LHCN-M2 (cell line): Measurements from ENCODE around the gene CDKAL1. TPM values are rescaled to one million over a fixed set of nuclear protein-coding genes. Genes with fewer than 3 reads are reported as not detected.
"Not testable (repeated sequence)": the region's sequence is repeated elsewhere in the genome, so short reads cannot be mapped to it uniquely, and the experiment has no call there.

ENCODE experiments used
- DNase-seq: peaks from one replicate; pipeline ENCODE4 v3.0.0-alpha.2; 2012; ENCODE audit warnings: low read depth
- total RNA-seq: library from RNA; depleted of rRNA; stranded (reverse); fragments of >200 nt; gene quantifications from 2 replicates; pipeline ENCODE4 v1.2.3, GENCODE V29; 2014

Gene CDKAL1
- total RNA-seq, 1 experiment from 2014 or later: 17.9 TPM

- DNase-seq: not testable (repeated sequence)
Observed at GRCh38 chr6:20590476-20590875, 56.2 kb downstream of the CDKAL1 start.

GRCh38 chr6:20594299-20594853, 60.1 kb downstream of the CDKAL1 start:
- not testable (repeated sequence) for DNase-seq

- no peak for DNase-seq
Observed at GRCh38 chr6:20599302-20600051, 65.2 kb downstream of the CDKAL1 start.

GRCh38 chr6:20600831-20601230, 66.6 kb downstream of the CDKAL1 start:
- DNase-seq: no peak

GRCh38 chr6:20604159-20604558, 69.9 kb downstream of the CDKAL1 start:
- no peak for DNase-seq

GRCh38 chr6:20605061-20605460, 70.8 kb downstream of the CDKAL1 start:
- DNase-seq: no peak

- no peak for DNase-seq
Observed at GRCh38 chr6:20605581-20605980, 71.3 kb downstream of the CDKAL1 start.

- DNase-seq: no peak
Observed at GRCh38 chr6:20606831-20607230, 72.6 kb downstream of the CDKAL1 start.

- DNase-seq: no peak
Observed at GRCh38 chr6:20608356-20608755, 74.1 kb downstream of the CDKAL1 start.

GRCh38 chr6:20608905-20609304, 74.6 kb downstream of the CDKAL1 start:
- DNase-seq: no peak

- DNase-seq: not testable (repeated sequence)
Observed at GRCh38 chr6:20609924-20610323, 75.7 kb downstream of the CDKAL1 start.

GRCh38 chr6:20610636-20611370, 76.5 kb downstream of the CDKAL1 start:
- no peak for DNase-seq

- not testable (repeated sequence) for DNase-seq
Observed at GRCh38 chr6:20617537-20617936, 83.3 kb downstream of the CDKAL1 start.

- DNase-seq: no peak
Observed at GRCh38 chr6:20620043-20620442, 85.8 kb downstream of the CDKAL1 start.

- DNase-seq: no peak
Observed at GRCh38 chr6:20623761-20624160, 89.5 kb downstream of the CDKAL1 start.

GRCh38 chr6:20626165-20626564, 91.9 kb downstream of the CDKAL1 start:
- no peak for DNase-seq

- DNase-seq: no peak
Observed at GRCh38 chr6:20629509-20629908, 95.3 kb downstream of the CDKAL1 start.

- DNase-seq: no peak
Observed at GRCh38 chr6:20630136-20630535, 95.9 kb downstream of the CDKAL1 start.

- DNase-seq: no peak
Observed at GRCh38 chr6:20630617-20631548, 96.6 kb downstream of the CDKAL1 start.

- DNase-seq: peak; percentile 40
Observed at GRCh38 chr6:20631549-20631924, 97.3 kb downstream of the CDKAL1 start.

- DNase-seq: no peak
Observed at GRCh38 chr6:20632696-20633095, 98.4 kb downstream of the CDKAL1 start.
